K562 (cell line): ENCODE measurements around the gene STK24. TPM values are rescaled to one million over a fixed set of nuclear protein-coding genes. Genes with fewer than 3 reads are reported as not detected.

Experiments used
- ATAC-seq: fragments of 200-7000 bp; cut with Tn5 transposase; 3 replicates; pipeline ENCODE4 v1.9.1; 2020; ENCODE audit warnings: moderate library complexity
- BruUV-seq: library from RNA; stranded (reverse); fragments of 400-500 nt; replicated peaks from 2 replicates; lab custom pipeline; 2021; lab: Mats Ljungman, UMichigan
- CTCF ChIA-PET: fragments of 300-600 bp; formaldehyde crosslinking; extraction: SDS; loops from one replicate; lab custom pipeline; 2021; ENCODE audit warnings: low intra/inter-chr PET ratio; lab: Yijun Ruan, JAX
- POLR2A ChIA-PET: fragments of 300-600, 350-650 bp; sonication (Branson Sonifier 250); formaldehyde crosslinking; extraction: SDS; loops from one replicate; lab custom pipeline; 2021; ENCODE audit warnings: antibody characterized with exemption, inconsistent platforms; lab: Yijun Ruan, JAX
- DNase-seq, 4 experiments: peaks; one replicate each; pipeline versions ENCODE4 v3.0.0 to v3.0.0-alpha.2; 2011 to 2018; ENCODE audit warnings: low spot score in 3 of 4, mixed read lengths in 3 of 4; ENCODE audit errors: extremely low read depth in 1 of 4
- FAIRE-seq: peaks from 2 replicates; lab custom pipeline; 2011; peaks lifted over from hg19 to GRCh38; lab: Jason Lieb, UNC
- H2AFZ ChIP-seq: 2 replicates; pipeline ENCODE4 v1.6.0; 2011; ENCODE audit warnings: low read depth, low read length, control low read depth, inconsistent platforms
- H3K27ac ChIP-seq: fragments of 200-600 bp; 3 replicates; pipeline ENCODE4 v1.8.0; 2011; ENCODE audit warnings: low read depth, mild to moderate bottlenecking, control low read depth, inconsistent platforms, low read length, moderate library complexity, mixed read lengths; ENCODE audit errors: extremely low read depth
- H3K27me3 ChIP-seq, 2 experiments: fragments of 300-600 bp in 1 of 2; 2 replicates in 1 of 2; 3 replicates in 1 of 2; pipeline versions ENCODE4 v1.6.0 to v1.8.0; 2011; ENCODE audit warnings: inconsistent platforms in 2 of 2, low read length in 2 of 2, mild to moderate bottlenecking in 1 of 2, mixed read lengths in 1 of 2, moderate library complexity in 1 of 2; ENCODE audit not compliant: control insufficient read depth in 2 of 2, insufficient read depth in 2 of 2
- H3K36me3 ChIP-seq: fragments of 300-600 bp; 3 replicates; pipeline ENCODE4 v1.8.0; 2011; ENCODE audit warnings: mild to moderate bottlenecking, low read length, inconsistent platforms; ENCODE audit not compliant: control insufficient read depth, insufficient read depth
- H3K4me1 ChIP-seq, 2 experiments: fragments of 200-600 bp in 1 of 2; replicated peaks in 1 of 2; 2 replicates in 1 of 2; 3 replicates in 1 of 2; pipeline versions ENCODE4 v1.5.1 to v1.8.0; 2011; ENCODE audit warnings: inconsistent platforms in 2 of 2, low read length in 2 of 2, mild to moderate bottlenecking in 1 of 2, mixed read lengths in 1 of 2, moderate library complexity in 1 of 2; ENCODE audit not compliant: control insufficient read depth in 2 of 2, insufficient read depth in 2 of 2
- H3K4me2 ChIP-seq: 2 replicates; pipeline ENCODE4 v1.6.1; 2011; ENCODE audit warnings: low read length, control low read depth, inconsistent platforms, mixed read lengths; ENCODE audit not compliant: insufficient read depth
- H3K4me3 ChIP-seq: fragments of 200-600 bp; sonication (generic), shearing (Covaris generic); 2 replicates; pipeline ENCODE4 v1.5.1; 2016; ENCODE audit warnings: control low read depth, inconsistent platforms
- H3K79me2 ChIP-seq: fragments of 200-600 bp; 3 replicates; pipeline ENCODE4 v1.8.0; 2011; ENCODE audit warnings: low read length, inconsistent platforms; ENCODE audit not compliant: control insufficient read depth, insufficient read depth
- H3K9ac ChIP-seq, 2 experiments: 2 replicates each; pipeline versions ENCODE4 v1.6.0 to v1.6.1; 2011; ENCODE audit warnings: low read depth in 2 of 2, low read length in 2 of 2, control low read depth in 1 of 2, inconsistent platforms in 1 of 2, mild to moderate bottlenecking in 1 of 2, mixed read lengths in 1 of 2; ENCODE audit not compliant: insufficient read depth in 1 of 2
- H3K9me1 ChIP-seq: one replicate; pipeline ENCODE4 v1.6.0; 2011; ENCODE audit warnings: inconsistent platforms, mild to moderate bottlenecking, low read length, moderate library complexity; ENCODE audit not compliant: control insufficient read depth, insufficient read depth
- H3K9me3 ChIP-seq: replicated peaks from 2 replicates; pipeline ENCODE4 v1.5.1; 2011; ENCODE audit warnings: low read depth, low read length, inconsistent platforms; ENCODE audit not compliant: control insufficient read depth, insufficient read depth
- H4K20me1 ChIP-seq: replicated peaks from 2 replicates; pipeline ENCODE4 v1.6.1; 2011; ENCODE audit warnings: low read length, inconsistent platforms, mixed read lengths; ENCODE audit not compliant: control insufficient read depth, insufficient read depth
- BHLHE40 ChIP-seq: IDR thresholded peaks from 2 replicates; pipeline ENCODE4 v1.6.1; 2011; ENCODE audit warnings: low read length, improper control_type of control experiment
- GATA2 ChIP-seq: sonication (generic); formaldehyde crosslinking; IDR thresholded peaks from 2 replicates; pipeline ENCODE4 v1.4.0; 2020; ENCODE audit warnings: mild to moderate bottlenecking, missing genetic modification reagents
- NELFE ChIP-seq: IDR thresholded peaks from 2 replicates; pipeline ENCODE4 v1.6.1; 2011; ENCODE audit warnings: mild to moderate bottlenecking; ENCODE audit not compliant: insufficient read depth, insufficient read length
- PTBP1 ChIP-seq: fragments of 200-400 bp; formaldehyde crosslinking; IDR thresholded peaks from 2 replicates; pipeline ENCODE4 v1.6.1; 2017; ENCODE audit warnings: low read depth, low read length
- SAFB ChIP-seq: fragments of 200-400 bp; formaldehyde crosslinking; IDR thresholded peaks from 2 replicates; pipeline ENCODE4 v1.6.1; 2017; ENCODE audit warnings: low read depth, low read length, borderline replicate concordance
- SIN3B ChIP-seq: fragments of 450-650 bp; IDR thresholded peaks from 2 replicates; pipeline ENCODE4 v1.6.1; 2017; ENCODE audit warnings: low read depth, mild to moderate bottlenecking, moderate library complexity
- ZEB2 ChIP-seq: fragments of 450-650 bp; IDR thresholded peaks from 2 replicates; pipeline ENCODE4 v1.6.1; 2016
- ZNF184 ChIP-seq: sonication (generic); formaldehyde crosslinking; IDR thresholded peaks from 2 replicates; pipeline ENCODE4 v1.5.0; 2020; ENCODE audit warnings: missing genetic modification reagents
- ZNF316 ChIP-seq: fragments of 450-650 bp; IDR thresholded peaks from 2 replicates; pipeline ENCODE4 v1.6.1; 2016
- ZNF699 ChIP-seq: fragments of 250-450 bp; sonication (Bioruptor Pico); IDR thresholded peaks from 2 replicates; pipeline ENCODE4 v1.8.0; 2021; ENCODE audit warnings: mild to moderate bottlenecking, moderate library complexity; ENCODE audit not compliant: insufficient replicate concordance
- WGBS: fragments of 100-300 bp; shearing (Covaris generic); methylation state at CpG from one replicate; pipeline ENCODE4 v1.1.6; 2016; ENCODE audit warnings: low coverage, mixed read lengths; ENCODE audit not compliant: insufficient coverage; ENCODE audit errors: missing lambda C conversion rate; 5-methylcytosine and 5-hydroxymethylcytosine counted together
- in situ Hi-C: fragments of 300-500 bp; cut with MboI; formaldehyde crosslinking; loops from 4 replicates; pipeline ENCODE4 v1.15.0; 2018; ENCODE audit warnings: inconsistent platforms, mixed read lengths
- intact Hi-C: fragments of 100-400 bp; cut with micrococcal nuclease; formaldehyde crosslinking; loops from 2 replicates; pipeline ENCODE4 v1.14.2; 2022
- polyA plus RNA-seq, 8 experiments: library from polyadenylated mRNA; depleted of rRNA in 4 of 8; stranded (reverse) in 5 of 8; unstranded in 3 of 8; fragments of >200 nt; fragmentation: Nextera tagmentation in 2 of 8; fragmentation: Illumina TruSeq in 1 of 8; extraction: Ambion mirVana in 2 of 8; extraction: Trizol in 1 of 8; gene quantifications; 2 replicates each; pipeline versions ENCODE4 v1.2.1 to v1.2.3, GENCODE V29; 2011 to 2014; ENCODE audit warnings: inconsistent platforms in 1 of 8, missing spikeins in 1 of 8
- total RNA-seq, 7 experiments: library from RNA; depleted of rRNA in 6 of 7; stranded (reverse); fragments of >200 nt in 6 of 7; fragmentation: Illumina TruSeq in 2 of 7; extraction: Trizol in 2 of 7; gene quantifications; 2 replicates each; pipeline versions ENCODE4 v1.2.1 to v1.2.3, GENCODE V29; 2011 to 2021; ENCODE audit warnings: low replicate concordance in 1 of 7
- TF ChIP-seq, protein P1 (sequence below), 2 experiments: fragments of 200-800 bp in 1 of 2; sonication (Bioruptor generic) in 1 of 2; sonication (generic) in 1 of 2; formaldehyde crosslinking in 1 of 2; IDR thresholded peaks in 1 of 2; conservative IDR thresholded peaks in 1 of 2; 2 replicates each; pipeline versions ENCODE4 v1.5.0 to v1.6.1; 2016 to 2020; ENCODE audit warnings: missing compliant biosample characterization in 1 of 2, missing genetic modification characterization in 1 of 2, missing genetic modification reagents in 1 of 2
- TF ChIP-seq, protein P2 (sequence below): fragments of 150-350 bp; IDR thresholded peaks from 2 replicates; pipeline ENCODE4 v1.6.1; 2014; ENCODE audit warnings: low read depth, mild to moderate bottlenecking, low read length, borderline replicate concordance
- TF ChIP-seq, protein P3 (sequence below): fragments of 450-650 bp; IDR thresholded peaks from 2 replicates; pipeline ENCODE4 v1.6.1; 2016; ENCODE audit warnings: low read depth, mild to moderate bottlenecking, moderate library complexity

STK24 gene
- total and polyA plus RNA-seq, 9 of the 15 experiments (the other 6 are each of a cell fraction or from before 2014, with no cell fraction given) = 3.8 to 78.4 (median 28.2) TPM

DNA sequence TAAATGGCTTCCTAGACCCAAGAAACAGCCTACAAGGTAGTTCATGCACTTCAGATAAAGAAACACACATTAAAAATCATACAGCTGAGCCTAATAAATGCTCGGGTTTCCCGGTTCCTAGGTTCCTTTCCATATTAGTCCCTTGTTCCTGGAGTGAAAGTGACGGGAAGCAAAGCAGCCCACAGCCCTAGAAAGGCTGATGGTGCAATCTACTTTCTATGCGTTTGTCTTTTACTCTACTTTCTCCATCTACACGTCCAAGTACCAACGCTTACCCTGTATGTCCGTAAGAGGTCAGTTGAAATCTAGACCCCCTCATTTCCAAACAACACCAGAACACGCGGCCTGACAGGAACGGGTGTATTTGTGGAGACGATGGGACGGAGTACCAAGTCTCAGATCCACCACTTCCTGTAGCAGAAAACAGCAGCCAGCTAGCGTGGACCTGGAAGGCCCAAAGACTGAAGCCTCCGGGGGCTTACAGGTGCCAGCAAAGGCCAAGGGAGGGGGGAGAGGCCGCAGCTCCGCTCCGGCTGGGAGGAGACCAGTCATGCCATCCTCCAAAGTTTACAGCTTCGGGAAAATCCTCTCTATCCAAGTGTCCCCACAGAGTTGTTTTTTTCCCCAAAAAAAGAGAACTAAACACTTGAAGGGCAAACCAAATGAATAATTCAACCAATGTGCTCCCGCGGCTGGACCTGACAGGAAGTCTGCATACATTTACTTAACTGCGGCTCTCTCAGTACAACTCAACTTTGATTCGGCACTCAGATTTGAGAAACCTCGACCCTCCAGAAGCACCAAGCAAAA is 34.1 kb downstream of the STK24 start:
- ATAC-seq (no peak), FAIRE-seq (no peak), DNase-seq (no peak)
- ChIA-PET POLR2A (interaction anchor here (0.6 to 2.4 kb wide), 4 partner anchors 10 to 399 kb away, joined by 3 to 13 read pairs (median 3); no protein-coding TSS in a partner anchor), CTCF (no interaction called here)
- no peaks in the 10 kb centered on the region for H3K9me3 ChIP-seq
- 71% methylated on average over 19 of the region's 23 CpGs for WGBS
- H3K4me3 ChIP-seq = no peak overlapping the region
- H3K27me3 ChIP-seq = no peaks in the 10 kb centered on the region
- H3K9me1 ChIP-seq = peaks cover 13% of the 10 kb centered on the region
- in situ Hi-C loops = no loop called here
- H4K20me1 ChIP-seq = peaks cover 39% of the 10 kb centered on the region
- H3K4me2 ChIP-seq = no peak overlapping the region
- peaks cover 10 to 29% of the 10 kb centered on the region in 2 experiments for H3K4me1 ChIP-seq
- peaks cover 89% of the 10 kb centered on the region for H3K79me2 ChIP-seq
- H2AFZ ChIP-seq = no peak overlapping the region
- intact Hi-C loops = no loop called here
- H3K36me3 ChIP-seq = peaks cover 10% of the 10 kb centered on the region; the same call in 2 of the 3 replicates
- peak overlapping the region in 1 of 2 experiments; percentile 58; a peak in 2 of 4 replicates for H3K9ac ChIP-seq
- TF ChIP-seq, protein P1, sequence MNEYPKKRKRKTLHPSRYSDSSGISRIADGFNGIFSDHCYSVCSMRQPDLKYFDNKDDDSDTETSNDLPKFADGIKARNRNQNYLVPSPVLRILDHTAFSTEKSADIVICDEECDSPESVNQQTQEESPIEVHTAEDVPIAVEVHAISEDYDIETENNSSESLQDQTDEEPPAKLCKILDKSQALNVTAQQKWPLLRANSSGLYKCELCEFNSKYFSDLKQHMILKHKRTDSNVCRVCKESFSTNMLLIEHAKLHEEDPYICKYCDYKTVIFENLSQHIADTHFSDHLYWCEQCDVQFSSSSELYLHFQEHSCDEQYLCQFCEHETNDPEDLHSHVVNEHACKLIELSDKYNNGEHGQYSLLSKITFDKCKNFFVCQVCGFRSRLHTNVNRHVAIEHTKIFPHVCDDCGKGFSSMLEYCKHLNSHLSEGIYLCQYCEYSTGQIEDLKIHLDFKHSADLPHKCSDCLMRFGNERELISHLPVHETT (CRISPR knock-in tag; conservative IDR thresholded peaks at IDR 0.05 in 1 of 2, IDR thresholded peaks at IDR 0.05 in 1 of 2) = no peak
- TF ChIP-seq ZNF316 (no peak), ZEB2 (no peak), ZNF699 (CRISPR knock-in tag) (no peak), SAFB (no peak), BHLHE40 (no peak), GATA2 (CRISPR knock-in tag) (no peak), ZNF184 (CRISPR knock-in tag) (no peak), SIN3B (no peak), NELFE (no peak), PTBP1 (no peak)
- TF ChIP-seq, protein P2, sequence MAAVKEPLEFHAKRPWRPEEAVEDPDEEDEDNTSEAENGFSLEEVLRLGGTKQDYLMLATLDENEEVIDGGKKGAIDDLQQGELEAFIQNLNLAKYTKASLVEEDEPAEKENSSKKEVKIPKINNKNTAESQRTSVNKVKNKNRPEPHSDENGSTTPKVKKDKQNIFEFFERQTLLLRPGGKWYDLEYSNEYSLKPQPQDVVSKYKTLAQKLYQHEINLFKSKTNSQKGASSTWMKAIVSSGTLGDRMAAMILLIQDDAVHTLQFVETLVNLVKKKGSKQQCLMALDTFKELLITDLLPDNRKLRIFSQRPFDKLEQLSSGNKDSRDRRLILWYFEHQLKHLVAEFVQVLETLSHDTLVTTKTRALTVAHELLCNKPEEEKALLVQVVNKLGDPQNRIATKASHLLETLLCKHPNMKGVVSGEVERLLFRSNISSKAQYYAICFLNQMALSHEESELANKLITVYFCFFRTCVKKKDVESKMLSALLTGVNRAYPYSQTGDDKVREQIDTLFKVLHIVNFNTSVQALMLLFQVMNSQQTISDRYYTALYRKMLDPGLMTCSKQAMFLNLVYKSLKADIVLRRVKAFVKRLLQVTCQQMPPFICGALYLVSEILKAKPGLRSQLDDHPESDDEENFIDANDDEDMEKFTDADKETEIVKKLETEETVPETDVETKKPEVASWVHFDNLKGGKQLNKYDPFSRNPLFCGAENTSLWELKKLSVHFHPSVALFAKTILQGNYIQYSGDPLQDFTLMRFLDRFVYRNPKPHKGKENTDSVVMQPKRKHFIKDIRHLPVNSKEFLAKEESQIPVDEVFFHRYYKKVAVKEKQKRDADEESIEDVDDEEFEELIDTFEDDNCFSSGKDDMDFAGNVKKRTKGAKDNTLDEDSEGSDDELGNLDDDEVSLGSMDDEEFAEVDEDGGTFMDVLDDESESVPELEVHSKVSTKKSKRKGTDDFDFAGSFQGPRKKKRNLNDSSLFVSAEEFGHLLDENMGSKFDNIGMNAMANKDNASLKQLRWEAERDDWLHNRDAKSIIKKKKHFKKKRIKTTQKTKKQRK = no peak
- TF ChIP-seq, protein P3, sequence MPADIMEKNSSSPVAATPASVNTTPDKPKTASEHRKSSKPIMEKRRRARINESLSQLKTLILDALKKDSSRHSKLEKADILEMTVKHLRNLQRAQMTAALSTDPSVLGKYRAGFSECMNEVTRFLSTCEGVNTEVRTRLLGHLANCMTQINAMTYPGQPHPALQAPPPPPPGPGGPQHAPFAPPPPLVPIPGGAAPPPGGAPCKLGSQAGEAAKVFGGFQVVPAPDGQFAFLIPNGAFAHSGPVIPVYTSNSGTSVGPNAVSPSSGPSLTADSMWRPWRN = no peak
- H3K27ac ChIP-seq = no peak overlapping the region
- BruUV-seq = no TSS peak
